ENCODE results near the gene RBMX.
"Not testable (repeated sequence)": the region's sequence is repeated elsewhere in the genome, so short reads cannot be mapped to it uniquely, and the experiment has no call there.

The RBMX gene

DNA sequence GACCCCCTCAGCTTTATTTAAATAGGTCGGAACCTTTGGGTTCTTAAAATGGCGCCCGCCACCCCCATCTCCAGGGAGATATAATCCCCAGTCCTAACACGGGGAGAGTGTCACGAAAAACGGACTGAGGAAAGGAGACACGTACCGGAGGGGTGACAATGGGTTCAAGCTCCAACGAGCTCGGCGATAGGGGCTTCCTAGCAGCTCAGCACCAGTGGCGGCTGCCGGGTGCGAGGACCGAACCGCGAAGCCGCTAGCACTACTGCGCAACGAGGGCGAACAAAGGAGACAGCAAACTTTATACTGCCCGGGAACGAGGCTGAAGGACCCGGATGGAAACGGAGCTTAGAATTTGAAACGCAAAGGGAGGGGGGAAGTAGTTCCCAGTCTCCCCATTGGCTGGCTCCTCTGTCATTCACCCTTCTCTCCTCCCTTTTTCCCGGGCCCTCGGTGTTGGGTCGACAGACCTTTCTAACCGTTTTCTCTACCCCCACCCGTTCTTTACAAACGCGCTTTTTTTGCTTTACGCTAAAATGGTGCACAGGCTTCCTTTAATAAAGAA is at the start of gene RBMX:
TSS of gene RBMX (minus strand) at position 274 of the 562 bp plus-strand sequence. CDS start 1,298 bp downstream, outside the sequence.
- DNase-seq (ENCODE audit: low spot score), result peak; percentile 91

DNA sequence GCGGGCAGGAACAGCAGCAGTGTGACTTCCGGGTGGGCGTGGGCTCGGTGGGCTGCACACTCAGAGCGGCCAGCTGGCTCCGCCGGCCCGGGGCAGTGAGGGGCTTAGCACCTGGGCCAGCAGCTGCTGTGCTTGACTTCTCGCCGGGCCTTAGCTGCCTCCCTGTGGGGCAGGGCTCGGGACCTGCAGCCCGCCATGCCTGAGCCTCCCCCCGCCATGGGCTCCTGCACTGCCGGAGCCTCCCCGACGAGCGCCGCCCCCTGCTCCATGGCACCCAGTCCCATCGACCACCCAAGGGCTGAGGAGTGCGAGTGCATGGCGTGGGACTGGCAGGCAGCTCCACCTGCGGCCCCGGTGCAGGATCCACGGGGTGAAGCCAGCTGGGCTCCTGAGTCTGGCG is 40.9 kb upstream of the RBMX start:
- not testable (repeated sequence) for DNase-seq (ENCODE audit: low spot score)

- DNase-seq (ENCODE audit: low spot score), result no peak
Measured at GRCh38 chrX:136920001-136920400, 39.5 kb upstream of the RBMX start.

- no peak for DNase-seq (ENCODE audit: low spot score)
Measured at GRCh38 chrX:136916827-136917226, 36.3 kb upstream of the RBMX start.

GRCh38 chrX:136911661-136912060 is 31.1 kb upstream of the RBMX start:
- not testable (repeated sequence) for DNase-seq (ENCODE audit: low spot score)

DNA sequence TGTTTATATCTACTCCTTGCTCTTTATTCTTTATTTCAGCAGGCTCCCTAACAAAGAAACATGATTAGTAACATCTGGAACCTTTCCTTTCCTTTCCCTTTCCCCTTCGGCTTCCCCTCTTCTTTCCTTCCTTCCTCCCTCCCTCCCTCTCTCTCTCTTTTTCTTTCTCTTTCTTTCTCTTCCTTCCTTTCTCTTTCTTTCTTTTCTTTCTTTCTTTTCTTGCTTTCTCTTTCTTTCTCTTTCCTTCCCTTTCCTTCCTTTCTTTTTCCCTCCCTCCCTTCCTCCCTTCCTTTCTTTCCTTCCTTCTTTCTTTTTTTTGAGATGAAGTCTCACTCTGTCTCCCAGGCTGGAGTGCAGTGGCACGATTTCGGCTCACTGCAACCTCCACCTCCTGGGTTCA is 30.7 kb upstream of the RBMX start:
- no peak for DNase-seq (ENCODE audit: low spot score)

DNA sequence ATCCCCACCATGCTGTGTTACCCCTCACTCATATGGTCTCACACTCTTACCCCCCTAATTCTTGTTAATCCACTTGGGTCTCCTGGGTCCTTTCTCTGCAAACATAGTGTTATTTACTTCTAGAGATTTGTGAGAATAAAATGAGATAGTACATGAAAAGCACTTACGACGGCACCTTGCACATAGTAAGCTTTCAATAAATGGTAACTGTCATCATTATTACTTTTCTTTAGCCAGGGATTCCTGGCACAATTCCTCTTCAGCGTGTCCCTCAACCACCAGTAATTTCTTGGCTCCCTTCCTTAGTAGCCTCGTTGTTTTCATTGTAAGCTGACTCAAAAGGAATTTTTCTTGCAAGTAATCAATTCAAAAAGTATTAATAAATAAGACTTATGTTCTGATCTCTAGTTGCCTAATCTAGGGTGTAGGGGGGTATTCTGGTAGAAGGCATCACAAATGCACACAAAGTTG is 30.1 kb upstream of the RBMX start:
- no peak for DNase-seq (ENCODE audit: low spot score)

GRCh38 chrX:136909706-136910564 is 29.4 kb upstream of the RBMX start:
- DNase-seq (ENCODE audit: low spot score), result peak; percentile 77

- DNase-seq (ENCODE audit: low spot score), result peak; percentile 86
Measured at GRCh38 chrX:136909119-136909705, 28.7 kb upstream of the RBMX start.

DNA sequence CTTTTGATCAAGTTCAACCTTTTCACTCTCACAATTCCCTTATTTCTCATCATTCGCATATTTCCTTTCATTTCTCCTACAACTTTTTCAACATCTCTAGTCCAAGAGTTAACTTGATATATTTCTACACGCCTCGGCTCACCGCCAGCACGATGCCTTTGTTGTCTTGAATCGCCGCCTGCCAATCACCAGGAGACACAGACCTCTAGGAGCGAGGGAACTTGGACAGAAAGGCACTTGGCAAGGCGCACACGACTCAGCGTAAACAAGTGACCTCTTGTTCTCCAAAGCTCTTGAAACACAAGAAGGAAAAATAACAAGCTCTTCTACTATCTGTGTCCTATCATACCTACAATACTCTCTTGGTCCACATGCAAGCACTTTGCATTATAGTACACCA is 27.1 kb upstream of the RBMX start:
- DNase-seq (ENCODE audit: low spot score), result no peak

- DNase-seq (ENCODE audit: low spot score), result no peak
Measured at GRCh38 chrX:136906921-136907510, 26.5 kb upstream of the RBMX start.

GRCh38 chrX:136904067-136904466 is 23.5 kb upstream of the RBMX start:
- DNase-seq (ENCODE audit: low spot score), result not testable (repeated sequence)

DNA sequence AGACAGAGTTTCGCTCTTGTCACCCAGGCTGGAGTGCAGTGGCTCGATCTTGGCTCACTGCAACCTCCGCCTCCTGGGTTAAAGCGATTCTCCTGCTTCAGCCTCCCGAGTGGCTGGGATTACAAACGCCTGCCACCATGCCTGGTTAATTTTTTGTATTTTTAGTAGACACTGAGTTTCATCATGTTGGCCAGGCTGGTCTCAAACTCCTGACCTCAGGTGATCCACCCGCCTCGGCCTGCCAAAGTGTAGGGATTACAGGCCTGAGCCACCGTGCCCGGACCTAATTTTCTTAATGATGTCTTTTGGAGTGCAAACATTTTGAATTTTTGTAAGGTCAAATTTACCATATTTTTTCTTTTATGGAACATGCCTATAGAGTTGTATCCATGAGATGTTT is 19.5 kb upstream of the RBMX start:
- DNase-seq (ENCODE audit: low spot score), result not testable (repeated sequence)

GRCh38 chrX:136899221-136899620 is 18.7 kb upstream of the RBMX start:
- no peak for DNase-seq (ENCODE audit: low spot score)

- not testable (repeated sequence) for DNase-seq (ENCODE audit: low spot score)
Measured at GRCh38 chrX:136898752-136899151, 18.2 kb upstream of the RBMX start.

DNA sequence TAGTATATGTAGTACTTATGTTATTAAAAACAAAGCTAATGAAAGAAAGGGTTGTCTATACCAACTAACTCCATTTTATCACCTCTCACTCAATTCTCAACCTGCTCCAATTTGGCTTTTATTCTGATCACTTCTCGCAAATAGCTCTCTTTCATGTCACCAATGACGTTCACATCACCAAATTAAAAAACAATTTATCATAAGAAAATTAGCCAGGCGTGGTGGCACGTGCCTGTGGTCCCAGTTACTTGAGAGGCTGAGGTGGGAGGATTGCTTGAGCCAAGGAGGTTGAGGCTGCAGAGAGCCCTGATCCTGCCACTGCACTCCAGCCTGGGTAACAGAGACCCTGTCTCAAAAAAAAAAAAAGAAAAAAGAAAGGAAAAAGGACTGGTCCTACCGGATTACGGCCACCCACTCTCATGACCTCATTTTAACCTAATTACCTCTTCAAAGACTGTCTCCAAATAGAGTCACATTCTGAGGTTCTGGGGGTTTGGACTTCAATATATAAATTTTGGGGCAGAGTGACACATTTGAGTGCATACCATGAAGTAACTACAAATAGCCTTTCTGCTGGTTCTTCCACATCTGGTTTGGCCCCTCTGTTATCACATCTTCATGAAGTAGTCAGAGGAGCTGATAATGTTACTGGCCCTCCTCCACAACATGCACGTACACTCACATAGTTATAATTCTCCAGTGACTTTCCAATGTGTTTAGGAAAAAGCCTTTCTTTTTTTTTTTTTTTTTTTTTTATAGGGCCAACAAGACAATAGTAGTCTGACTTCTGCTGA is 15.8 kb upstream of the RBMX start:
- DNase-seq (ENCODE audit: low spot score), result no peak

DNA sequence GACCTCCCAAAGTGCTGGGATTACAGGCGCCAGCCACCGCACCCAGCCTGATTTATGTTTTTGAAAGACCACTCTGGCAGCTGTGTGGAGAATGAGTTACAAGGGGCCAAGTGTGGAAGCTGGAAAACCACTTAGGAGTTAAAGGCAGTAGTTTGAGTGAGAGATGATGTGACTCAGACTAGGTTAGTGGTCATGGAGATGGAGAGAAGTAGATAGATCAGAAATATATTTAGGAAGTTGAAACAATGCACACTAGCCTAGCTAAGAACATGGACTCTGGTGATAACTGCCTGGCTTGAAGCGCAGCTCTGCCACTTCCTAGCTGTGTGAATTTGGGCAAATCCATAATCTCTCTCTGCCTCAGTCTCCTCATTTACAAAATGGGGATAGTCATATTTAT is 11.9 kb upstream of the RBMX start:
- DNase-seq (ENCODE audit: low spot score), result no peak

DNA sequence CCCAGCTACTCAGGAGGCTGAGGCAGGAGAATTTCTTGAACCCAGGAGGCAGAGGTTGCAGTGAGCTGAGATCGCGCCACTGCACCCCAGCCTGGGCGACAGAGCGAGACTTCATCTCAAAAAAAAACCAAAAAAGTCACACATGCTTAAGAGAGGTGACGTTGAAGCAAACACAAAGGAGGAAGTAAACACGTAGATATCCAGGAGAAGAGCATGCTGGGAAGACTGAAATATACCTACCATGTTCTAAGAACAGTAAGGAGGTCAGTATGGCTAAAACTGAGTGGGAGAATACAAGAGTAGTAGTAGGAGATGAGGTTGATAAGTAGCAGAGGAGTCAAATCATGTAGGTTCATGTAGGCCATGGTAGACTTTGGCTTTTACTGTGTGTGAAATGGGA is 10.1 kb upstream of the RBMX start:
- not testable (repeated sequence) for DNase-seq (ENCODE audit: low spot score)

GRCh38 chrX:136889269-136889668 is 8.7 kb upstream of the RBMX start:
- DNase-seq (ENCODE audit: low spot score), result no peak

GRCh38 chrX:136880003-136880451 is 498 bp downstream of the RBMX start:
- DNase-seq (ENCODE audit: low spot score), result no peak

- no peak for DNase-seq (ENCODE audit: low spot score)
Measured at GRCh38 chrX:136879001-136879687, 1.4 kb downstream of the RBMX start.
